ENCODE results near the gene CSTF1.

- TF ChIP-seq, protein P1, sequence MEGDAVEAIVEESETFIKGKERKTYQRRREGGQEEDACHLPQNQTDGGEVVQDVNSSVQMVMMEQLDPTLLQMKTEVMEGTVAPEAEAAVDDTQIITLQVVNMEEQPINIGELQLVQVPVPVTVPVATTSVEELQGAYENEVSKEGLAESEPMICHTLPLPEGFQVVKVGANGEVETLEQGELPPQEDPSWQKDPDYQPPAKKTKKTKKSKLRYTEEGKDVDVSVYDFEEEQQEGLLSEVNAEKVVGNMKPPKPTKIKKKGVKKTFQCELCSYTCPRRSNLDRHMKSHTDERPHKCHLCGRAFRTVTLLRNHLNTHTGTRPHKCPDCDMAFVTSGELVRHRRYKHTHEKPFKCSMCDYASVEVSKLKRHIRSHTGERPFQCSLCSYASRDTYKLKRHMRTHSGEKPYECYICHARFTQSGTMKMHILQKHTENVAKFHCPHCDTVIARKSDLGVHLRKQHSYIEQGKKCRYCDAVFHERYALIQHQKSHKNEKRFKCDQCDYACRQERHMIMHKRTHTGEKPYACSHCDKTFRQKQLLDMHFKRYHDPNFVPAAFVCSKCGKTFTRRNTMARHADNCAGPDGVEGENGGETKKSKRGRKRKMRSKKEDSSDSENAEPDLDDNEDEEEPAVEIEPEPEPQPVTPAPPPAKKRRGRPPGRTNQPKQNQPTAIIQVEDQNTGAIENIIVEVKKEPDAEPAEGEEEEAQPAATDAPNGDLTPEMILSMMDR (IDR thresholded peaks at IDR 0.05), result no peak
- no peak for TF ChIP-seq POLR2A (IDR thresholded peaks at IDR 0.05)
Measured at GRCh38 chr20:56433221-56433879, 40.9 kb downstream of the CSTF1 start.

All from Peyer's patch (tissue), 4 donors.